NT2/D1 (cell line): Measurements from ENCODE around the gene DUSP21.

Experiments used
- SUZ12 ChIP-seq: IDR thresholded peaks from 2 replicates; pipeline ENCODE4 v1.6.1; 2011; ENCODE audit not compliant: insufficient read length, insufficient read depth; ENCODE audit errors: extremely low read depth
- YY1 ChIP-seq: IDR thresholded peaks from 2 replicates; pipeline ENCODE4 v1.6.1; 2011; ENCODE audit not compliant: insufficient read length, insufficient read depth

GRCh38 chrX:44816367-44816766 is 27.5 kb upstream of the DUSP21 start:
- TF ChIP-seq SUZ12 (no peak), YY1 (no peak)
